ENCODE data around the gene SPAG7.

SPAG7 gene

DNA sequence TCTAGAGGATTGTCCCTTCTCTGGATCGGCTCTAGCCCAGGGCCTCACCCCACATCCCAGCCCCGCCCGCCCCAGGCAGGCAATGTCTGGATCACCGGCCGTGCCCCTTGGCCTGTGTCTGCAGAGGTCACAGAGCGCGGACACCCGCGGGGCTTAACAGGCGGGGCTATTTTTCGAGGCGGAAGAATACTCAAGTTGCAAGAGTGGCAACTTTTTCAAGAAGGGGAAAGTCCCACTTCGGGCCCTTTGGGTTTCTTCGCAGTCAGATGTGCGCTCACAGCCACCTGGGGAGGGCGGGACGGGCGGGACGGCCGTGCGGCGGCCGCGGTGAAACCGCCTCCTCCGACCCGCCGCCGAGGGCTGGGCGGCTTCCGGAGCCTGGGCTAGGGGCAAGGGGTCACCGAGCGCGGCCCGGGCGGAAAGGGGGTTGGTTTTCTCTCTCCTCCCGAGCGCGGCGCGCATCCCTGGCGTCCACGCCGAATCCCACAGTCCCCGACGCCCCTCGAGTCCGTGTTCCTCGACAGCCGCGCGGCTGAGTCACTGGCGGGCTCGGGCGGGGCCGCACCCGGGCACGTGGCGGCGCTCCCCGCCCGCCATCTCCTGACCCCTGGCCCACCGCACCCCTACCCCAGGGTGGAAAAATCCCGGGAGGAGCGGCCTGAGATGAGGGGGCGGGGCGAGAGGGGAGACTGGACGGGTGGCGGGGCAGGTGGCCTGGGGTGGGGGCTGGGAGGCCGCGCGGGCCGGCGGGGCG, 18.1 kb downstream of the SPAG7 start:
- peak; percentile 89 for DNase-seq

DNA sequence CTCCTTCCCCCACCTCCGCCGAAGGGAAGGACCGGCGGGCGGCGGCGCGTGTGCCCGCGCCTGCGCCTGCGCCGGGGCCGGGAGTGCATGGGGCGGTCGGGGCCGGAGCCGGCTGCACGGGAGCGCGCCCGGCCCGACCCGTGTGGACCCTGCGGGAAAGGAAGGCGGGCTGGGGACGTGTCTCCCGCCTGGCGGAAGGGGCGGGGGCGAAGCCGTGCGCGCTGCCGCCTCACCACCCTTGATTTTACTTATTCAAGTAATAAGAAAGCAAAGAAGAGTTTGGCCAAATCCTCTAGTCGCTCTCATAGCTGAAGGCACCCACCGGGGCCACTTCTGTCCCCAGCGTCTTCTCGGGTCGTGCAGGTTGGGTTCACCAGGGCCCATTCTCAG, 18.7 kb downstream of the SPAG7 start:
- peak; percentile 79 for DNase-seq

GRCh38 chr17:4948166-4948930, 19.3 kb downstream of the SPAG7 start, which contains the start of gene PFN1:
Gene PFN1, minus strand, starts transcription at chr17:4948530. Its CDS starts 136 bp downstream, at chr17:4948394.
- peak; percentile 94 for DNase-seq

- DNase-seq = peak; percentile 79
These were observed 20.0 kb downstream of the SPAG7 start for GRCh38 chr17:4947411-4948165.

GRCh38 chr17:4947010-4947410, 20.6 kb downstream of the SPAG7 start:
- no peak for DNase-seq

- no peak for DNase-seq
These were observed 21.2 kb downstream of the SPAG7 start for GRCh38 chr17:4946312-4946976.

DNA sequence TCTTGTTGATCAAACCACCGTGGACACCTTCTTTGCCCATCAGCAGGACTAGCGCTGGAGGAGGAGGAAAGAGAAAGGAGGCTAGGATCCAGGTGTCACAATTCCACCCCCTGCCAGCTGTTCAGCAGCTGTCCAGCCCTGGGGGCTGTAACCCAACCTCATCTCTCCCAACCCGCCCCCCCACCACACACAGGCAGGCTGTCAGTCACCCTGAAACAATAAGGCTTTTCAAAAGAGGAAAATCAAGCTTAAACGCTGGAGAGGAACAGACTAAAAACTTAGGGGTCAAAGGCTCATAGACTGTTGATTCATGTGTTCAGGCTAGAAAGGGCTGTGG, 21.7 kb downstream of the SPAG7 start:
- DNase-seq = no peak

DNA sequence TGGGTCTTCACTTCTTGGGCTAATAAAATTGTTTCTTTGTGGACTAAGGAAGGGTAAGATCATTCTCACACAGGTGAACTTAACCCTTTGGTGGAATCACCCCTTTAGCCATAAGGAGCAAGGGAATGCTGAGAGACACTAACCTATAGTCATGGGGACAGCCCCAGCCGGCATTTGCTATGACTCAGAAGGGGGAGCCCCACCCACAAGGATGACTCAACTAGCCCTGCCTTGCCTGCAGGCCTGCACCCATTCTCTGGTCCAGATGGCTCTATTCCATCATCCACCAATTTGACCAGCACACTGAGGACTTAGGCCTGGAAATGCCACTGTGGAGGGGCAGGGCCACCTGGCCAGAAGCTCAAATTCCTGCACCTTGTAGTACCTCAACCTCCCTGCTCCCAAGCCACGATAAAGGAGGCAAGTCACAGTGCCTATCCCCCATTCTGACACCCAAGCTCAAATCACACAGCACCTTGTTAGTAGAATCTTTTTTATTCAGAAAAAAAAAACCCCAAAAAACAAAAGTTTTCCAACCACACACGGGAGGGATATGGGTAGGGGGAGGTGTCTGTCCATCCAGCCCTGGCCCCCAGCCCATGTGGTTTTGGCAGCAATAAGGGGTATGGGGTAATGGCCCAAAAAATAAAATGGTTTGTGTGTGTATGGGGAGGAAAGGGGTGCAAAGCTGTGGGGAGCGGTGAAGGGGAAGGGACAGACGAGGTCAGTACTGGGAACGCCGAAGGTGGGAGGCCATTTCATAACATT, 22.3 kb downstream of the SPAG7 start:
- peak; percentile 75 for DNase-seq

GRCh38 chr17:4944554-4945175, 23.0 kb downstream of the SPAG7 start:
- peak; percentile 29 for DNase-seq

DNA sequence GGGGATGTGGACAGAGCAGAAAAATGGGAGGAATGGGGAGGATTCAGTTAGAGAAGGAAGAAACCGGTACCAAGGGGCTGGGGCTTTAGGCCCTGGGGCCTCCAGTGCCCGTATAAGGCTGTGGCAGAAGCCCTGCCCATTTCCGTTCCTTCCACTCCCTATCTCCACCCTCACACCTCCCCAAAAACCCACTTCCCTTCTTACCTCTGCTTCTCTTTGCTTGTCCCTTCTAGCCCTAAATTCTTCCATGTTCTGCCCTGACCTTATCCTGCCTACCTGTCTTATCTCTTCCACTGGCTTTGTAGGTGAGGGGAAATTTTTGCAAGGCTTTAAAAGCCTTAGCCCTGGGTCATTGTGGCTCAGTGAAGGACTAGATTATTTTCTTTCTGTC, 23.5 kb downstream of the SPAG7 start:
- peak; percentile 70 for DNase-seq

- DNase-seq = no peak
These were observed 24.7 kb downstream of the SPAG7 start for GRCh38 chr17:4942760-4943508.

GRCh38 chr17:4941319-4941610, 26.4 kb downstream of the SPAG7 start:
- DNase-seq = no peak

DNA sequence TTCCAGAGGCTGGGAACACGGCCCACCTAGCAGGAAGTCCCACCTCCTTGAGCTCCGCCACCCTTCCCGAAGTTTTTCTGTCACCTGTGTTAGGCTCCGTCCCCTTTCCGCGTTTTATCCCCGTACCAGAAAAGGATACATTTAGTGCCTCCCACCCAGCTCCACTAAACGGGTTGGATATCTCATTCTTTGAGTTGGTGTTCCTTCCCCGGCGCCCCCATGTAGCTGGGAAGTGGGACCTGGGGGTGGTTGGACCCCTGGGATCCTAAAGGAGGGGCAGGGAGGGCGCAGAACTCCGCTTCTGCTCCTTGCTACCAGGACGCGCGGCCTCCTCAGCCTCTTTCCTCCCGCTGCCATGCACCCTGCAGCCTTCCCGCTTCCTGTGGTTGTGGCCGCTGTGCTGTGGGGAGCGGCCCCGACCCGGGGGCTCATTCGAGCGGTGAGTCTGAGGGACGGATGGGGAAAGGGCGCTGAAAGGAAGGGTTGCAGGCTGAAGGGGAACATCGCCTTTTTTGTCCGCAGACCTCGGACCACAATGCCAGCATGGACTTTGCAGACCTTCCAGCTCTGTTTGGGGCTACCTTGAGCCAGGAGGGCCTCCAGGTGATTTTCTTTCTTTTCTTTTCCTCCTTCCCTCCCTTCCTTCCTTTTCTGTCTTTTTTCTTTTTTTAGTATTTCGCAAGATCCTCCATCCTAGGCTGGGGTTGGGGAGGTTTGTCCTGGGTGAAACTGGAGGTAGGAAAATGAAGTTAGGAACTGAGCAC, 26.9 kb downstream of the SPAG7 start:
- peak; percentile 46 for DNase-seq

GRCh38 chr17:4939796-4940554, 27.6 kb downstream of the SPAG7 start, which contains the start of the genes RNF167 and SLC25A11:
Gene RNF167, plus strand, starts transcription at chr17:4940268. Its CDS starts 642 bp downstream, at chr17:4940910.
Gene SLC25A11, minus strand, starts transcription at chr17:4940046. Its CDS starts 136 bp downstream, at chr17:4939910.
- DNase-seq = peak; percentile 100

DNA sequence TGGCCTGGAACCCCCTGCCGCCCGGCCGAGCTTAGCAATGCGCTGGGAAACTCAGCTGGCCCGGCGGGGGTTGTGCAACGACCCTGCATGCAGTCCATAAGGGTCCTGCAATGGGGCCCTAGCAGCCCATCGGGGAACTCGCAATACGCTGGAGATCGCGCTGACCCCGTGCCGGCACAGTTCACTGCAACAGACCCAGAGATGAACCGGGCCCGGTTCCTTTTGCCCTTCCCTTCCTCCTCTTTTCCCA, 28.1 kb downstream of the SPAG7 start:
- no peak for DNase-seq

GRCh38 chr17:4938688-4939545, 28.7 kb downstream of the SPAG7 start:
- DNase-seq = no peak

DNA sequence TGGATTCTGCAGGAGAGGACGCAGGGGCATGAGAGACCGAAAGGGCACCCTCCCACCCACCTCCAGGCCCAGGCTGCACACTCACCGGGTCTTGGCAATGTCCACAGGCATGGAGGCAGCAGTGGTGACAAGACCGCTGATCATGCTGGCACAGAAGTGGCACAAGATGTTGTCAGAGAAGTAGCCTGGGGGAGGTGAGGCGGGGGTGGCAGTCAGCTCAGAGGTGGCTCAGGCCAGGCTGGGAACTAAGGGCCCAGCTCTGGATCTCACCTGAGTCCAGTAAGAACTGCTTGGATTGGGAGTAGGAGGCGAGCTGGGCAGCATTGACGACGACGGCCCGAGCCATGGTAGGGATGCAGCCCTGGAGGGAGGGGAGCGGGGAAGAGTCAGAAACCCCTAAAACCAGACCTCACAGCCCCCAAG, 29.5 kb downstream of the SPAG7 start:
- no peak for DNase-seq

- DNase-seq = no peak
These were observed 30.1 kb downstream of the SPAG7 start for GRCh38 chr17:4937553-4937952.

DNA sequence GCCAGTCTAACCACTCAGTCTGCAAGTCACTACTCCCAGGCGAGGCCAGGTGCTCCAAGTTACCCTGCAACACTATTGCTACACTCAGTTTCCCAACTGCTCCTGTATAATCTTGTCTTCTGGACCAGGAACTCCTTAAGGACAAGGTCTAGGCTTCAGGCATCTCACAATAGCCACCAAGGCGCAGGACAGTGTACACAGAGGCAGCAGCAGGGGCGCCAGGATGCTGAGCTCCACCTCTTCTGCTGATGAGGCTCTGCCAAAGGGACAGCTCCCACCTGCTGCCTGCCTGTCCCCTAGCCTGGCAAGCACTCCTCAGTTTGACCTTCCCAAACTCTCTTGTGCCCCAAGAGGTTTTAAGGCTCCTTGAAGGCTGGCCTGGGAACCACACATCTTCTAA, 31.2 kb downstream of the SPAG7 start:
- no peak for DNase-seq

Measured in CD4-positive, alpha-beta T cell treated with Interleukin-21 for 1 hour (primary cell).